Activated CD4-positive, alpha-beta memory T cell treated with anti-CD3 and anti-CD28 coated beads for 36 hours (primary cell): ENCODE results near the gene SHB. TPM values are rescaled to one million over a fixed set of nuclear protein-coding genes. Genes with fewer than 3 reads are reported as not detected.
"Not testable (repeated sequence)": the region's sequence is repeated elsewhere in the genome, so short reads cannot be mapped to it uniquely, and the experiment has no call there.

Experiments used
- CTCF ChIA-PET: fragments of 350-600 bp; sonication (Branson Sonifier 250); formaldehyde crosslinking; loops from one replicate; lab custom pipeline; 2021; ENCODE audit warnings: antibody characterized with exemption, inconsistent platforms; lab: Charles Lee
- POLR2A ChIA-PET: fragments of 350-600 bp; sonication (Branson Sonifier 250); formaldehyde crosslinking; loops from one replicate; lab custom pipeline; 2021; ENCODE audit warnings: antibody characterized with exemption; lab: Charles Lee
- DNase-seq: peaks from one replicate; pipeline ENCODE4 v3.0.0-alpha.2; 2020
- H3K27ac Mint-ChIP-seq: one replicate; pipeline ENCODE4 v1.8.0; 2021; ENCODE audit warnings: mixed read lengths
- H3K27me3 Mint-ChIP-seq: one replicate; pipeline ENCODE4 v1.8.0; 2021; ENCODE audit warnings: mixed read lengths
- H3K36me3 Mint-ChIP-seq: one replicate; pipeline ENCODE4 v1.8.0; 2021; ENCODE audit warnings: mixed read lengths
- H3K4me1 Mint-ChIP-seq: one replicate; pipeline ENCODE4 v1.8.0; 2021; ENCODE audit warnings: low read depth, mixed read lengths
- H3K4me3 Mint-ChIP-seq: one replicate; pipeline ENCODE4 v1.8.0; 2021; ENCODE audit warnings: mild to moderate bottlenecking, mixed read lengths
- H3K9me3 Mint-ChIP-seq: one replicate; pipeline ENCODE4 v1.8.0; 2021; ENCODE audit warnings: mixed read lengths
- intact Hi-C: fragments of 100-400 bp; cut with micrococcal nuclease; formaldehyde crosslinking; loops from one replicate; pipeline ENCODE4 v1.15.1; 2023
- total RNA-seq, 2 experiments: library from RNA; stranded (reverse); gene quantifications; one replicate each; pipeline ENCODE4 v1.2.3, GENCODE V29; 2021

SHB gene
- total RNA-seq, 2 experiments from 2014 or later: 1.1 to 1.2 TPM

GRCh38 chr9:37887977-37888583 lies 180.9 kb downstream of the SHB start:
- CTCF ChIA-PET, DNase-seq, POLR2A ChIA-PET, H3K27me3 Mint-ChIP-seq, H3K9me3 Mint-ChIP-seq, H3K27ac Mint-ChIP-seq, H3K4me1 Mint-ChIP-seq, H3K4me3 Mint-ChIP-seq, intact Hi-C loops: not testable (repeated sequence)
- H3K36me3 Mint-ChIP-seq: peaks cover 38% of the 10 kb centered on the region

DNA sequence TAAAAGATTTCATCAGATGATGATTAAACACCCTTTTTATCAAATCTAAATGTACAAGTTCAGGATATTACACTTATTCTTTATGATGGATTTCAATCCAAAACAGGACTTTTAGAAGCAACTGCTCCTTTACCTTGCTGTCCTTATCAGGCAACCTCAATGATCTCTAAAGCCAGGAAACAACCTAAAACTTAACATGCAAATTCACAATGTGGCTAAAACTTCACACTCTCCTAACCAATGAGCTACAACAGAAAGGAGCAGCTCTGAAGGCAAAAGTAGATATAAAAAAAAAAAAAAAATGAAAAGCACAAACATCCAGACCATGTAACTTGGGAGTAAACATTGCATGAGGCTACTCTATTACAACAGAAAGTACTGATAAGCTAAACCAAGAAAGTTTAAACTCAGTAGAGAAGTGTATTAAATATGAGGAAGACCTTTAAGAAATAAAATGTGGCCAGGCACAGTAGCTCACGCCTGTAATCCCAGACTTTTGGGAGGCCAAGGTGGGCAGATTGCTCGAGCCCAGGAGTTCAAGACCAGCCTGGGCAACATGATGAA lies 188.0 kb downstream of the SHB start:
- no peak overlapping the region for H3K27ac Mint-ChIP-seq
- intact Hi-C loops: no loop called here
- DNase-seq: no peak
- no peak overlapping the region for H3K4me3 Mint-ChIP-seq
- H3K27me3 Mint-ChIP-seq: no peaks in the 10 kb centered on the region
- peaks cover 4% of the 10 kb centered on the region for H3K9me3 Mint-ChIP-seq
- H3K4me1 Mint-ChIP-seq: peaks cover 6% of the 10 kb centered on the region
- peaks cover 23% of the 10 kb centered on the region for H3K36me3 Mint-ChIP-seq
- CTCF ChIA-PET: no interaction called here
- POLR2A ChIA-PET: no interaction called here

DNA sequence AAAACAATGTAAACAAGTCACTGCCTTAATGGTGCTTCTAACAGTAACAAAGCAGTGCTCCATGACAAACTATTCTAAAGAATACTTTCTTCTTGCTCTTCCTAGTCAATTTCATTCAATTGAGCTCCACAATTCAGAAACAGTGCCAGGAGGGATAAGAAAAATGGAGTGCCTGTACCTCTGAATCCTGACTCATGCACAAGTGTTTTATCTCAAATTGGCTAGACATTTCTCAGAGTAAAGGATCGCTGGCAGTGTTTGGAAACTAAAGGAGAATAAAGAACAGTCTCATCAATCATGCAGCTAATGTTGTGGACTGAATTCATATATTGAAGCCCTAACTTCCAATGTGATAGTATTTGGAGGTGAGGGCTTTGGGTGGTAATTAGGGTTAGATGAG lies 192.7 kb downstream of the SHB start:
- intact Hi-C loops: no loop called here
- H3K27ac Mint-ChIP-seq: no peak overlapping the region
- DNase-seq: no peak
- POLR2A ChIA-PET: no interaction called here
- CTCF ChIA-PET: no interaction called here
- H3K27me3 Mint-ChIP-seq: no peaks in the 10 kb centered on the region
- no peaks in the 10 kb centered on the region for H3K4me1 Mint-ChIP-seq
- H3K4me3 Mint-ChIP-seq: no peak overlapping the region
- peaks cover 4% of the 10 kb centered on the region for H3K9me3 Mint-ChIP-seq
- H3K36me3 Mint-ChIP-seq: peaks cover 17% of the 10 kb centered on the region

- no peak overlapping the region for H3K4me3 Mint-ChIP-seq
- H3K27ac Mint-ChIP-seq: no peak overlapping the region
- H3K36me3 Mint-ChIP-seq: peaks cover 10% of the 10 kb centered on the region
- no peaks in the 10 kb centered on the region for H3K4me1 Mint-ChIP-seq
- ChIA-PET POLR2A (no interaction called here), CTCF (no interaction called here)
- peaks cover 4% of the 10 kb centered on the region for H3K9me3 Mint-ChIP-seq
- intact Hi-C loops: no loop called here
- DNase-seq: no peak
- no peaks in the 10 kb centered on the region for H3K27me3 Mint-ChIP-seq
Observed at GRCh38 chr9:37873955-37874354, 195.1 kb downstream of the SHB start.

- Mint-ChIP-seq H3K36me3 (no peaks in the 10 kb centered on the region), H3K4me3 (no peak overlapping the region), H3K27me3 (no peaks in the 10 kb centered on the region), H3K9me3 (no peaks in the 10 kb centered on the region), H3K4me1 (no peaks in the 10 kb centered on the region), H3K27ac (no peak overlapping the region)
- CTCF ChIA-PET: no interaction called here
- POLR2A ChIA-PET: no interaction called here
- DNase-seq: no peak
- intact Hi-C loops: no loop called here
Observed at GRCh38 chr9:37870799-37871176, 198.2 kb downstream of the SHB start.

GRCh38 chr9:37870081-37870798 lies 198.8 kb downstream of the SHB start:
- Mint-ChIP-seq H3K27me3 (no peaks in the 10 kb centered on the region), H3K4me1 (no peaks in the 10 kb centered on the region), H3K9me3 (no peaks in the 10 kb centered on the region), H3K4me3 (no peak overlapping the region), H3K27ac (no peak overlapping the region), H3K36me3 (no peaks in the 10 kb centered on the region)
- ChIA-PET CTCF (no interaction called here), POLR2A (no interaction called here)
- no peak for DNase-seq
- intact Hi-C loops: no loop called here

Other genes starting within 250 kb of the SHB start
- gene SLC25A51, start 165.1 kb downstream of the SHB start, total RNA-seq: 10 to 100 TPM; 24.0 to 25.8 TPM